ENCODE measurements around the gene RBM26. TPM values are rescaled to one million over a fixed set of nuclear protein-coding genes. Genes with fewer than 3 reads are reported as not detected.

The RBM26 gene
- total and polyA plus RNA-seq, 5 donors from 2014 or later: 10.6 to 86.4 (median 14.5) TPM

DNA sequence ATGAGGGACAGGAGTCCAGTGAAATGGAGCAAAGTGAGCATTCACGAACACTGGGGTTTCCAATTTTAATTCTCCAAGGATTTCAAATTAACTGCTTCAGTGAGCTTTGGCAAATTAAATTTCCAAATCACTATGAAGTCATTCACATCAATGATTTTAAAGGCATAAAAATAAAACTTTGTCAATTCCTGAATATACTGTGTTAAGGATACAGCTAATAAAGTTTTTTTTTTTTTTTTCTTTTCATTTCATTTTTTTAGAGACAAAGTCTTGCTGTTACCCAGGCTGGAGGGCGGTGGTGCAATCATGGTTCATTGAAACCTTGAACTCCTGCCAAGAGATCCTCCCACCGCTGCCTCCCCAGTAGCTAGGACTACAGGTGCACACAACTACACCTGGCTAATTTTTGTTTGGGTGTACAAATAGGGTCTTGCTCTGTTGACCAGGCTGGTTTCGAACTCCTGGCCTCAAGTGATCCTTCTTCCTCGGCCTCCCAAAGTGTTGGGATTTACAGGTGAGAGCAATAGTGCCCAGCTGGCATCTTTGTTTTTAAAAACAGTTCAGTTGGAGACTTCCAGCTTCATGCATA, 21.9 kb downstream of the RBM26 start:
- no peaks in the 10 kb centered on the region for H3K9me3 Mint-ChIP-seq
- no peaks in the 10 kb centered on the region for H3K27me3 ChIP-seq (ENCODE audit: control insufficient read depth, insufficient read depth, low read length)
- no peaks in the 10 kb centered on the region for H3K9me3 ChIP-seq (ENCODE audit: control insufficient read depth in 2 of 2, low read length in 2 of 2)
- no peak overlapping the region for H3K27ac ChIP-seq (ENCODE audit: insufficient read depth, low read length, poor library complexity, severe bottlenecking)
- ATAC-seq (ENCODE audit: low read depth in 2 of 2) (no peak), DNase-seq (no peak)
- H3K4me3 Mint-ChIP-seq: no peak overlapping the region
- H3K27ac Mint-ChIP-seq: no peak overlapping the region
- no peak overlapping the region for H3K4me3 ChIP-seq (ENCODE audit: low read depth, low read length)
- H3K27me3 Mint-ChIP-seq: no peaks in the 10 kb centered on the region
- H3K4me1 ChIP-seq (ENCODE audit: control insufficient read depth, insufficient read depth, low read length, poor library complexity, severe bottlenecking): peaks cover 39% of the 10 kb centered on the region
- no peaks in the 10 kb centered on the region for H3K36me3 ChIP-seq (ENCODE audit: control insufficient read depth, insufficient read depth, low read length)
- peaks cover 6% of the 10 kb centered on the region for H3K36me3 Mint-ChIP-seq
- peaks cover 55 to 86% (median 65%) of the 10 kb centered on the region in 4 donors for H3K4me1 Mint-ChIP-seq

DNA sequence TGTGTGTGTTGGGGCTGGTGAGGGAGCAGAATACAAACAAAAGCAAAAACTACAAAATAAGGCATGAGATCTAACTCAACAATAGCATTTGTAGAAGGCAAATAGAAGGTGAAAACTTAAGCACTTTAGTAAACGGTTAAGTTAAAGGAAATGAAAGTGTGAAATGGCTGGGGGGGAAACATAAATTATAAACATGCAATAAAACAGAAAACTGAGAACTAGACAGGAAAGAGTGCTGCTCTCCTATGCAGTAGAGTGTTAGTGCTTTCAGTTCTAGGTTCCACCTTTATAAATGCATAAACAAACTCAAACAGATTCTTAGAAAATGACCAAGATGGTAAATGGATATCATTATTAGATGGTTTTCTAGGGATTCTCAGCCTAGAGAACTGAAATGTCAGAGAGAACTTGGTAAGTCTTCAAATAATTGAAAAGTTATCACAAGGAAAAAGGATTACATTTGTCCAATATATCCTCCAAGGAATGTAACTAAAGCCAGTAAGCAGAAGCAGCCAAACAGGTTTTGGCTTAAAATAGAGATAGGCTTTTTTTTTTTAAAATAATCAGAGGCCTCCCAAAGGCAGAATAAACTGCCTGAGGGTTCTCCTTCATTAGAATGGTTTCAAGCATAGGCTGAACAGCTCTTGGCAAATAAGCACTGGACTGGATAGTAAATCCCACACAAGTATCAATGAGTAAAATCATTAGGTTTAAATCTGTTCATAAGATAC, 23.3 kb downstream of the RBM26 start:
- Mint-ChIP-seq H3K9me3 (no peaks in the 10 kb centered on the region), H3K27me3 (no peaks in the 10 kb centered on the region), H3K4me3 (peak overlapping the region; percentile 34 to 67 (median 62)), H3K36me3 (peaks cover 5% of the 10 kb centered on the region), H3K4me1 (peaks cover 49 to 78% (median 59%) of the 10 kb centered on the region in 4 donors), H3K27ac (peak overlapping the region; percentile 9 to 88 (median 15))
- Histone ChIP-seq H3K27me3 (ENCODE audit: control insufficient read depth, insufficient read depth, low read length) (no peaks in the 10 kb centered on the region), H3K4me1 (ENCODE audit: control insufficient read depth, insufficient read depth, low read length, poor library complexity, severe bottlenecking) (peaks cover 39% of the 10 kb centered on the region), H3K9me3 (ENCODE audit: control insufficient read depth in 2 of 2, low read length in 2 of 2) (no peaks in the 10 kb centered on the region), H3K4me3 (ENCODE audit: low read depth, low read length) (peak overlapping the region; percentile 70), H3K27ac (ENCODE audit: insufficient read depth, low read length, poor library complexity, severe bottlenecking) (peak overlapping the region; percentile 53), H3K36me3 (ENCODE audit: control insufficient read depth, insufficient read depth, low read length) (peaks cover 10% of the 10 kb centered on the region)
- DNase-seq: peak in 1 of 3 donors; percentile 74
- peak; percentile 58 to 62 for ATAC-seq (ENCODE audit: low read depth in 2 of 2)

- H3K27ac Mint-ChIP-seq: no peak overlapping the region
- H3K27me3 Mint-ChIP-seq: no peaks in the 10 kb centered on the region
- DNase-seq: no peak
- peaks cover 45 to 61% (median 54%) of the 10 kb centered on the region in 4 donors for H3K4me1 Mint-ChIP-seq
- Histone ChIP-seq H3K27me3 (ENCODE audit: control insufficient read depth, insufficient read depth, low read length) (no peaks in the 10 kb centered on the region), H3K4me3 (ENCODE audit: low read depth, low read length) (no peak overlapping the region), H3K4me1 (ENCODE audit: control insufficient read depth, insufficient read depth, low read length, poor library complexity, severe bottlenecking) (peaks cover 31% of the 10 kb centered on the region), H3K27ac (ENCODE audit: insufficient read depth, low read length, poor library complexity, severe bottlenecking) (no peak overlapping the region), H3K9me3 (ENCODE audit: control insufficient read depth in 2 of 2, low read length in 2 of 2) (no peaks in the 10 kb centered on the region), H3K36me3 (ENCODE audit: control insufficient read depth, insufficient read depth, low read length) (peaks cover 26% of the 10 kb centered on the region)
- ATAC-seq (ENCODE audit: low read depth in 2 of 2): no peak
- H3K36me3 Mint-ChIP-seq: peaks cover 9% of the 10 kb centered on the region
- H3K9me3 Mint-ChIP-seq: no peaks in the 10 kb centered on the region
- peak overlapping the region in 1 of 4 donors; percentile 22 for H3K4me3 Mint-ChIP-seq
Measured at GRCh38 chr13:79380997-79381396, 25.1 kb downstream of the RBM26 start.

GRCh38 chr13:79379274-79379673, 26.8 kb downstream of the RBM26 start:
- H3K4me1 ChIP-seq (ENCODE audit: control insufficient read depth, insufficient read depth, low read length, poor library complexity, severe bottlenecking): peaks cover 24% of the 10 kb centered on the region
- peaks cover 46 to 59% (median 50%) of the 10 kb centered on the region in 4 donors for H3K4me1 Mint-ChIP-seq
- peak overlapping the region; percentile 33 for H3K27ac ChIP-seq (ENCODE audit: insufficient read depth, low read length, poor library complexity, severe bottlenecking)
- H3K9me3 Mint-ChIP-seq: no peaks in the 10 kb centered on the region
- peaks cover 13% of the 10 kb centered on the region for H3K36me3 Mint-ChIP-seq
- H3K36me3 ChIP-seq (ENCODE audit: control insufficient read depth, insufficient read depth, low read length): peaks cover 36% of the 10 kb centered on the region
- ATAC-seq (ENCODE audit: low read depth in 2 of 2): no peak
- H3K27ac Mint-ChIP-seq: peak overlapping the region in 1 of 3 donors; percentile 1
- H3K4me3 Mint-ChIP-seq: no peak overlapping the region
- DNase-seq: no peak
- no peaks in the 10 kb centered on the region for H3K27me3 ChIP-seq (ENCODE audit: control insufficient read depth, insufficient read depth, low read length)
- H3K9me3 ChIP-seq (ENCODE audit: control insufficient read depth in 2 of 2, low read length in 2 of 2): no peaks in the 10 kb centered on the region
- H3K4me3 ChIP-seq (ENCODE audit: low read depth, low read length): no peak overlapping the region
- H3K27me3 Mint-ChIP-seq: no peaks in the 10 kb centered on the region

DNA sequence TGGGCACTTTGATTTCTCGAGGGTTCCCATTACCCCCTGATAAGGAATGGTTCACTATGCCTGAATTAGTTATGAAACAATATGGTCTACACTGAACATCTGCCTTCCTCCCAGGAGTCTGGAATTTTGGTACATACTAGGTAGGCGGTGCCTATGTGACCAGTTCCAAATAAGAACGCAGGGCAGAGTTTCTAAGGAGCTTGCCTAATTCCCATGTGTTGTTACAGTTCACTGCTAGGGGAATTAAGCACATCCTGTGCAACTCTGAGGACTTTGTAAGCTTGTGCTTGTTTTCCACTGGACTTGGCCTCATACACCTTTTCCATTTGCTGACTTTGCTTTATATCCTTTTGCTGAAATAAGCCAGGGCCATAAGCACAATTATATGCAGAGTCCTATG, 29.2 kb downstream of the RBM26 start:
- Mint-ChIP-seq H3K4me3 (no peak overlapping the region), H3K4me1 (peaks cover 31 to 37% (median 33%) of the 10 kb centered on the region in 4 donors), H3K36me3 (peaks cover 10% of the 10 kb centered on the region), H3K27ac (no peak overlapping the region), H3K9me3 (no peaks in the 10 kb centered on the region), H3K27me3 (no peaks in the 10 kb centered on the region)
- H3K27me3 ChIP-seq (ENCODE audit: control insufficient read depth, insufficient read depth, low read length): no peaks in the 10 kb centered on the region
- H3K36me3 ChIP-seq (ENCODE audit: control insufficient read depth, insufficient read depth, low read length): peaks cover 48% of the 10 kb centered on the region
- H3K4me1 ChIP-seq (ENCODE audit: control insufficient read depth, insufficient read depth, low read length, poor library complexity, severe bottlenecking): peaks cover 7% of the 10 kb centered on the region
- DNase-seq (no peak), ATAC-seq (ENCODE audit: low read depth in 2 of 2) (no peak)
- no peak overlapping the region for H3K27ac ChIP-seq (ENCODE audit: insufficient read depth, low read length, poor library complexity, severe bottlenecking)
- H3K4me3 ChIP-seq (ENCODE audit: low read depth, low read length): no peak overlapping the region
- H3K9me3 ChIP-seq (ENCODE audit: control insufficient read depth in 2 of 2, low read length in 2 of 2): no peaks in the 10 kb centered on the region

- H3K4me1 Mint-ChIP-seq: peaks cover 10 to 22% (median 17%) of the 10 kb centered on the region in 4 donors
- peaks cover 27% of the 10 kb centered on the region for H3K36me3 Mint-ChIP-seq
- ATAC-seq (ENCODE audit: low read depth in 2 of 2): no peak
Measured at GRCh38 chr13:79374578-79374977, 31.5 kb downstream of the RBM26 start.

GRCh38 chr13:79373916-79374315, 32.1 kb downstream of the RBM26 start:
- no peaks in the 10 kb centered on the region for H3K27me3 Mint-ChIP-seq
- peaks cover 73% of the 10 kb centered on the region for H3K36me3 ChIP-seq (ENCODE audit: control insufficient read depth, insufficient read depth, low read length)
- DNase-seq: no peak
- H3K36me3 Mint-ChIP-seq: peaks cover 31% of the 10 kb centered on the region
- no peaks in the 10 kb centered on the region for H3K9me3 ChIP-seq (ENCODE audit: control insufficient read depth in 2 of 2, low read length in 2 of 2)
- H3K27me3 ChIP-seq (ENCODE audit: control insufficient read depth, insufficient read depth, low read length): no peaks in the 10 kb centered on the region
- H3K27ac Mint-ChIP-seq: no peak overlapping the region
- no peaks in the 10 kb centered on the region for H3K4me1 ChIP-seq (ENCODE audit: control insufficient read depth, insufficient read depth, low read length, poor library complexity, severe bottlenecking)
- no peak overlapping the region for H3K4me3 Mint-ChIP-seq
- no peak overlapping the region for H3K27ac ChIP-seq (ENCODE audit: insufficient read depth, low read length, poor library complexity, severe bottlenecking)
- peaks cover 6 to 16% (median 15%) of the 10 kb centered on the region in 4 donors for H3K4me1 Mint-ChIP-seq
- peaks cover 0 to 1% (median 0%) of the 10 kb centered on the region in 7 donors for H3K9me3 Mint-ChIP-seq
- no peak overlapping the region for H3K4me3 ChIP-seq (ENCODE audit: low read depth, low read length)
- ATAC-seq (ENCODE audit: low read depth in 2 of 2): no peak

More at GRCh38 chr13:79374578-79374977, 31.5 kb downstream of the RBM26 start:
- Mint-ChIP-seq H3K27me3 (no peaks in the 10 kb centered on the region), H3K9me3 (peaks cover 0 to 1% (median 0%) of the 10 kb centered on the region in 7 donors), H3K27ac (peak overlapping the region in 1 of 3 donors; percentile 23), H3K4me3 (no peak overlapping the region)
- Histone ChIP-seq H3K4me1 (ENCODE audit: control insufficient read depth, insufficient read depth, low read length, poor library complexity, severe bottlenecking) (no peaks in the 10 kb centered on the region), H3K9me3 (ENCODE audit: control insufficient read depth in 2 of 2, low read length in 2 of 2) (no peaks in the 10 kb centered on the region), H3K27ac (ENCODE audit: insufficient read depth, low read length, poor library complexity, severe bottlenecking) (peak overlapping the region; percentile 8), H3K27me3 (ENCODE audit: control insufficient read depth, insufficient read depth, low read length) (no peaks in the 10 kb centered on the region), H3K36me3 (ENCODE audit: control insufficient read depth, insufficient read depth, low read length) (peaks cover 69% of the 10 kb centered on the region), H3K4me3 (ENCODE audit: low read depth, low read length) (no peak overlapping the region)
- no peak for DNase-seq

Measured in CD4-positive, CD25-positive, alpha-beta regulatory T cell (primary cell).